K562 treated with DMSO at 1 percent for 24 hours (cell line): ENCODE data around the gene HNRNPUL2. TPM values are rescaled to one million over a fixed set of nuclear protein-coding genes. Genes with fewer than 3 reads are reported as not detected.

ENCODE experiments used
- total RNA-seq: library from RNA; unstranded; fragments of 300-600 nt; gene quantifications from 2 replicates; pipeline ENCODE4 v1.2.3, GENCODE V29; 2022; ENCODE audit warnings: low read depth; ENCODE audit not compliant: insufficient read depth

HNRNPUL2 gene
- 30.7 and 35.4 TPM in 2 replicates for total RNA-seq

GRCh38 chr11:62727165-62727871, at the start of gene HNRNPUL2:
Gene HNRNPUL2 (minus strand): TSS chr11:62727457. CDS start chr11:62727156, 301 bp downstream.

GRCh38 chr11:62771144-62772021, 44.1 kb upstream of the HNRNPUL2 start, which contains the start of gene TAF6L:
Gene TAF6L (plus strand): TSS chr11:62771396. CDS start chr11:62775784, 4,388 bp downstream.

GRCh38 chr11:62753736-62754603, 26.7 kb upstream of the HNRNPUL2 start, which contains the start of gene ZBTB3:
Gene ZBTB3 (minus strand): TSS chr11:62754160. CDS start chr11:62753664, 496 bp downstream.

GRCh38 chr11:62728171-62728988, 1.1 kb upstream of the HNRNPUL2 start, which contains the start of gene TTC9C:
Gene TTC9C (plus strand): TSS chr11:62728486. CDS start chr11:62728849, 363 bp downstream.

GRCh38 chr11:62707277-62707861, 19.9 kb downstream of the HNRNPUL2 start, which contains the start of the genes BSCL2 and GNG3:
Gene BSCL2 (minus strand): TSS chr11:62707424. CDS start chr11:62707195, 229 bp downstream.
Gene GNG3 (plus strand): TSS chr11:62707676. CDS start chr11:62708296, 620 bp downstream.

GRCh38 chr11:62689421-62690183, 37.7 kb downstream of the HNRNPUL2 start, which contains the start of gene LRRN4CL:
Gene LRRN4CL (minus strand): TSS chr11:62689530. CDS start chr11:62688508, 1,022 bp downstream.

GRCh38 chr11:62678770-62679696, 48.2 kb downstream of the HNRNPUL2 start, which contains the start of gene UBXN1:
Gene UBXN1 (minus strand): TSS chr11:62679073. CDS start chr11:62678923, 150 bp downstream.

GRCh38 chr11:62671608-62672389, 55.5 kb downstream of the HNRNPUL2 start, which contains the start of the genes LBHD1 and UQCC3:
Gene LBHD1 (minus strand): TSS chr11:62672267. CDS start chr11:62670031, 2,236 bp downstream.
Gene UQCC3 (plus strand): TSS chr11:62671673. CDS start chr11:62671746, 73 bp downstream.

GRCh38 chr11:62665075-62665598, 62.1 kb downstream of the HNRNPUL2 start, which contains the start of the genes C11orf98 and CSKMT:
Gene C11orf98 (minus strand): TSS chr11:62665210. CDS start chr11:62665169, 41 bp downstream.
Gene CSKMT (plus strand): TSS chr11:62665312. CDS start chr11:62665880, 568 bp downstream.

Other genes starting within 250 kb of the HNRNPUL2 start
- 22.4 and 23.6 TPM in 2 replicates for gene AHNAK, start 180.7 kb downstream of the HNRNPUL2 start, total RNA-seq
- 3,596 and 3,725 TPM in 2 replicates for gene EEF1G, start 153.6 kb downstream of the HNRNPUL2 start, total RNA-seq
- gene TUT1, start 135.9 kb downstream of the HNRNPUL2 start, total RNA-seq, result 29.6 and 30.9 TPM in 2 replicates
- 101 and 103 TPM in 2 replicates for gene MTA2, start 125.6 kb downstream of the HNRNPUL2 start, total RNA-seq
- gene EML3, start 114.7 kb downstream of the HNRNPUL2 start, total RNA-seq, result 33.2 and 34.6 TPM in 2 replicates
- gene ROM1, start 114.2 kb downstream of the HNRNPUL2 start, total RNA-seq, result 1.3 and 1.7 TPM in 2 replicates
- 118 TPM in 2 replicates for gene B3GAT3, start 105.5 kb downstream of the HNRNPUL2 start, total RNA-seq
- 290 and 292 TPM in 2 replicates for gene GANAB, start 80.8 kb downstream of the HNRNPUL2 start, total RNA-seq
- 44.5 and 48.9 TPM in 2 replicates for gene INTS5, start 74.2 kb downstream of the HNRNPUL2 start, total RNA-seq
- gene C11orf98, start 62.2 kb downstream of the HNRNPUL2 start, total RNA-seq, result 127 and 134 TPM in 2 replicates
- gene CSKMT, start 62.1 kb downstream of the HNRNPUL2 start, total RNA-seq, result 26.4 and 27.9 TPM in 2 replicates
- gene UQCC3, start 55.8 kb downstream of the HNRNPUL2 start, total RNA-seq, result 24.1 and 25.0 TPM in 2 replicates
- gene LBHD1, start 55.2 kb downstream of the HNRNPUL2 start, total RNA-seq, result 5.9 and 7.1 TPM in 2 replicates
- 259 and 275 TPM in 2 replicates for gene UBXN1, start 48.4 kb downstream of the HNRNPUL2 start, total RNA-seq
- 0.22 TPM in 1 of 2 replicates, not detected in the other for gene LRRN4CL, start 37.9 kb downstream of the HNRNPUL2 start, total RNA-seq
- 49.7 and 57.8 TPM in 2 replicates for gene BSCL2, start 20.0 kb downstream of the HNRNPUL2 start, total RNA-seq
- gene GNG3, start 19.8 kb downstream of the HNRNPUL2 start, total RNA-seq, result 0.44 TPM in 1 of 2 replicates, not detected in the other
- 53.1 and 59.6 TPM in 2 replicates for gene TTC9C, start 1.0 kb upstream of the HNRNPUL2 start, total RNA-seq
- 3.9 and 4.2 TPM in 2 replicates for gene ZBTB3, start 26.7 kb upstream of the HNRNPUL2 start, total RNA-seq
- gene POLR2G, start 34.1 kb upstream of the HNRNPUL2 start, total RNA-seq, result 133 and 165 TPM in 2 replicates
- gene TAF6L, start 43.9 kb upstream of the HNRNPUL2 start, total RNA-seq, result 37.5 and 47.4 TPM in 2 replicates
- gene TMEM179B, start 59.9 kb upstream of the HNRNPUL2 start, total RNA-seq, result 51.3 and 52.2 TPM in 2 replicates
- gene TMEM223, start 64.5 kb upstream of the HNRNPUL2 start, total RNA-seq, result 22.4 and 24.5 TPM in 2 replicates
- gene NXF1, start 78.0 kb upstream of the HNRNPUL2 start, total RNA-seq, result 73.6 and 82.9 TPM in 2 replicates
- 88.1 and 93.6 TPM in 2 replicates for gene STX5, start 104.6 kb upstream of the HNRNPUL2 start, total RNA-seq
- 4.1 TPM in 1 of 2 replicates, not detected in the other for gene TEX54, start 105.4 kb upstream of the HNRNPUL2 start, total RNA-seq
- gene WDR74, start 112.1 kb upstream of the HNRNPUL2 start, total RNA-seq, result 53.8 and 55.3 TPM in 2 replicates
- 456 and 459 TPM in 2 replicates for gene SLC3A2, start 153.4 kb upstream of the HNRNPUL2 start, total RNA-seq
- not detected in 2 replicates for gene CHRM1, start 193.9 kb upstream of the HNRNPUL2 start, total RNA-seq